HepG2 (cell line): ENCODE data around the gene FAM131A. TPM values are rescaled to one million over a fixed set of nuclear protein-coding genes. Genes with fewer than 3 reads are reported as not detected.

Experiments
- ATAC-seq: fragments of 200-7000 bp; cut with Tn5 transposase; 3 replicates; pipeline ENCODE4 v1.9.1; 2020; ENCODE audit warnings: mild to moderate bottlenecking, moderate library complexity
- BruUV-seq: library from RNA; stranded (reverse); fragments of 400-500 nt; replicated peaks from 2 replicates; lab custom pipeline; 2021; lab: Mats Ljungman, UMichigan
- CTCF ChIA-PET: fragments of 300-600 bp; formaldehyde crosslinking; extraction: SDS; loops from one replicate; lab custom pipeline; 2021; ENCODE audit warnings: low total read pairs, inconsistent platforms, low intra/inter-chr PET ratio; lab: Yijun Ruan, JAX
- POLR2A ChIA-PET: fragments of 350-600 bp; sonication (Branson Sonifier 250); formaldehyde crosslinking; loops from one replicate; lab custom pipeline; 2020; ENCODE audit warnings: antibody characterized with exemption, inconsistent platforms; lab: Yijun Ruan, JAX
- DNase-seq: peaks from one replicate; pipeline ENCODE4 v3.0.0-alpha.2; 2015; ENCODE audit warnings: low spot score
- FAIRE-seq: peaks from 3 replicates; lab custom pipeline; 2011; peaks lifted over from hg19 to GRCh38; lab: Jason Lieb, UNC
- H2AFZ ChIP-seq: one replicate; pipeline ENCODE4 v1.6.1; 2011; ENCODE audit warnings: low read length, inconsistent platforms
- H3K27ac ChIP-seq: fragments of 300-600 bp; 3 replicates; pipeline ENCODE4 v1.8.0; 2011; ENCODE audit warnings: mixed run types, mild to moderate bottlenecking, mixed read lengths, low read length, inconsistent platforms; ENCODE audit not compliant: insufficient read depth; ENCODE audit errors: extremely low read length
- H3K27me3 ChIP-seq, 2 experiments: fragments of 200-600 bp in 1 of 2; 2 replicates in 1 of 2; 3 replicates in 1 of 2; pipeline versions ENCODE4 v1.6.0 to v1.8.0; 2011; ENCODE audit warnings: low read length in 2 of 2, mild to moderate bottlenecking in 2 of 2, moderate library complexity in 2 of 2, inconsistent platforms in 1 of 2; ENCODE audit not compliant: insufficient read depth in 2 of 2, control insufficient read depth in 1 of 2
- H3K36me3 ChIP-seq, 2 experiments: fragments of 200-600 bp in 1 of 2; replicated peaks in 1 of 2; 2 replicates in 1 of 2; 3 replicates in 1 of 2; pipeline versions ENCODE4 v1.5.1 to v1.8.0; 2011; ENCODE audit warnings: low read length in 2 of 2, inconsistent platforms in 1 of 2; ENCODE audit not compliant: insufficient read depth in 2 of 2, control insufficient read depth in 1 of 2
- H3K4me1 ChIP-seq: 2 replicates; pipeline ENCODE4 v1.5.1; 2012; ENCODE audit warnings: low read length, inconsistent platforms; ENCODE audit not compliant: insufficient read depth
- H3K4me2 ChIP-seq: 2 replicates; pipeline ENCODE4 v1.6.0; 2011; ENCODE audit warnings: low read depth, low read length, inconsistent platforms
- H3K4me3 ChIP-seq, 3 experiments: fragments of 200-600 bp in 1 of 3; sonication (generic), shearing (Covaris generic) in 1 of 3; replicated peaks in 1 of 3; 2 replicates each; pipeline ENCODE4 v1.5.1; 2011 to 2016; ENCODE audit warnings: low read length in 3 of 3, inconsistent platforms in 2 of 3, low read depth in 2 of 3, mild to moderate bottlenecking in 2 of 3, control low read depth in 1 of 3, mixed read lengths in 1 of 3; ENCODE audit not compliant: insufficient read depth in 1 of 3
- H3K79me2 ChIP-seq: one replicate; pipeline ENCODE4 v1.6.1; 2011; ENCODE audit warnings: low read length, inconsistent platforms; ENCODE audit not compliant: insufficient read depth
- H3K9ac ChIP-seq: 2 replicates; pipeline ENCODE4 v1.6.0; 2011; ENCODE audit warnings: mild to moderate bottlenecking, low read depth, low read length, inconsistent platforms; ENCODE audit not compliant: insufficient read depth
- H3K9me3 ChIP-seq: 2 replicates; pipeline ENCODE4 v1.5.1; 2012; ENCODE audit warnings: mild to moderate bottlenecking, low read length
- H4K20me1 ChIP-seq: 2 replicates; pipeline ENCODE4 v1.6.0; 2011; ENCODE audit warnings: inconsistent platforms, mild to moderate bottlenecking, low read length, moderate library complexity; ENCODE audit not compliant: insufficient read depth
- BORCS8-MEF2B ChIP-seq: sonication (generic); formaldehyde crosslinking; IDR thresholded peaks from 2 replicates; pipeline ENCODE4 v1.8.0; 2022; ENCODE audit warnings: mild to moderate bottlenecking, missing genetic modification reagents
- CC2D1A ChIP-seq: sonication (generic); formaldehyde crosslinking; IDR thresholded peaks from 2 replicates; pipeline ENCODE4 v1.8.1; 2023; ENCODE audit warnings: mild to moderate bottlenecking, missing genetic modification reagents
- CEBPB ChIP-seq: IDR thresholded peaks from 2 replicates; pipeline ENCODE4 v1.6.1; 2011; ENCODE audit warnings: low read depth, low read length, improper control_type of control experiment, borderline replicate concordance
- CEBPG ChIP-seq: IDR thresholded peaks from 2 replicates; pipeline ENCODE4 v1.6.1; 2016
- FOXA1 ChIP-seq, 2 experiments: fragments of 450-650 bp in 1 of 2; sonication (generic) in 1 of 2; formaldehyde crosslinking in 1 of 2; IDR thresholded peaks; 2 replicates each; pipeline versions ENCODE4 v1.4.0 to v1.6.1; 2016 to 2020; ENCODE audit warnings: missing genetic modification reagents in 1 of 2
- IKZF1 ChIP-seq: fragments of 450-650 bp; IDR thresholded peaks from 2 replicates; pipeline ENCODE4 v1.7.1; 2016
- KDM5B ChIP-seq: sonication (generic); formaldehyde crosslinking; IDR thresholded peaks from 2 replicates; pipeline ENCODE4 v1.4.0; 2020; ENCODE audit warnings: missing genetic modification reagents, mild to moderate bottlenecking, borderline replicate concordance
- MIXL1 ChIP-seq: IDR thresholded peaks from 2 replicates; pipeline ENCODE4 v1.6.1; 2016
- NCOR1 ChIP-seq: fragments of 200-600 bp; sonication (generic); IDR thresholded peaks from 2 replicates; pipeline ENCODE4 v1.7.0; 2017; ENCODE audit warnings: antibody characterized with exemption, low read length, borderline replicate concordance
- NFYC ChIP-seq: IDR thresholded peaks from 2 replicates; pipeline ENCODE4 v1.6.1; 2016; ENCODE audit warnings: missing genetic modification reagents, missing compliant biosample characterization
- PATZ1 ChIP-seq: sonication (generic); formaldehyde crosslinking; IDR thresholded peaks from 2 replicates; pipeline ENCODE4 v1.4.0; 2020; ENCODE audit warnings: missing genetic modification reagents
- PHF21A ChIP-seq: sonication (generic); formaldehyde crosslinking; IDR thresholded peaks from 2 replicates; pipeline ENCODE4 v1.5.0; 2020; ENCODE audit warnings: mild to moderate bottlenecking, missing genetic modification reagents
- RBFOX2 ChIP-seq: fragments of 200-400 bp; formaldehyde crosslinking; IDR thresholded peaks from 2 replicates; pipeline ENCODE4 v1.6.1; 2017; ENCODE audit warnings: low read depth, mild to moderate bottlenecking, low read length
- SAP130 ChIP-seq: IDR thresholded peaks from 2 replicates; pipeline ENCODE4 v1.6.1; 2016; ENCODE audit warnings: low read depth
- YY1 ChIP-seq: IDR thresholded peaks from 2 replicates; pipeline ENCODE4 v1.6.1; 2011; ENCODE audit warnings: low read length, low read depth, moderate library complexity, mild to moderate bottlenecking; ENCODE audit not compliant: insufficient read depth, insufficient replicate concordance
- ZFX ChIP-seq: sonication (generic); formaldehyde crosslinking; IDR thresholded peaks from 2 replicates; pipeline ENCODE4 v1.4.0; 2020; ENCODE audit warnings: mild to moderate bottlenecking, low read depth, missing genetic modification reagents, moderate library complexity
- ZIK1 ChIP-seq: sonication (generic); formaldehyde crosslinking; IDR thresholded peaks from 2 replicates; pipeline ENCODE4 v1.5.0; 2020; ENCODE audit warnings: mild to moderate bottlenecking, low read depth, missing genetic modification reagents, borderline replicate concordance
- ZNF441 ChIP-seq: sonication (generic); formaldehyde crosslinking; IDR thresholded peaks from 2 replicates; pipeline ENCODE4 v1.7.0; 2021; ENCODE audit warnings: missing genetic modification reagents, borderline replicate concordance
- ZNF557 ChIP-seq: sonication (generic); formaldehyde crosslinking; IDR thresholded peaks from 2 replicates; pipeline ENCODE4 v1.4.0; 2020; ENCODE audit warnings: missing genetic modification reagents
- ZNF784 ChIP-seq: sonication (generic); formaldehyde crosslinking; IDR thresholded peaks from 2 replicates; pipeline ENCODE4 v1.5.1; 2020; ENCODE audit warnings: missing genetic modification reagents, mild to moderate bottlenecking, borderline replicate concordance
- ZNF878 ChIP-seq: sonication (generic); formaldehyde crosslinking; IDR thresholded peaks from 2 replicates; pipeline ENCODE4 v1.8.1; 2023; ENCODE audit warnings: mild to moderate bottlenecking, missing genetic modification reagents, moderate library complexity
- WGBS: methylation state at CpG from one replicate; pipeline ENCODE4 v1.1.6; 2017; ENCODE audit warnings: low lambda C conversion rate; 5-methylcytosine and 5-hydroxymethylcytosine counted together
- in situ Hi-C: cut with HindIII; loops from 2 replicates; pipeline ENCODE4 v1.10.0; 2017; ENCODE audit warnings: low pct_unique_long_range_greater_than_20kb; ENCODE audit not compliant: extremely low pct_ligation_motif_present
- intact Hi-C: fragments of 100-400 bp; cut with micrococcal nuclease; formaldehyde crosslinking; loops from one replicate; pipeline ENCODE4 v1.10.0; 2022; ENCODE audit not compliant: unreplicated experiment
- polyA plus RNA-seq, 8 experiments: library from polyadenylated mRNA; depleted of rRNA in 3 of 8; stranded (reverse) in 7 of 8; unstranded in 1 of 8; fragments of >200 nt; fragmentation: Illumina TruSeq in 4 of 8; extraction: Trizol in 4 of 8; gene quantifications; 2 replicates each; pipeline versions ENCODE4 v1.2.1 to v1.2.3, GENCODE V29; 2011 to 2016; ENCODE audit warnings: low read depth in 4 of 8, missing spikeins in 1 of 8, mixed read lengths in 1 of 8; ENCODE audit not compliant: insufficient read depth in 1 of 8
- total RNA-seq, 5 experiments: library from RNA; depleted of rRNA; stranded (reverse); fragments of >200 nt; fragmentation: Illumina TruSeq; extraction: Trizol; gene quantifications; 2 replicates each; pipeline ENCODE4 v1.2.3, GENCODE V29; 2016; ENCODE audit warnings: low read depth in 1 of 5

FAM131A gene
- total and polyA plus RNA-seq, 2 of the 13 experiments (the other 11 are each of a cell fraction or from before 2014, with no cell fraction given), result 9.2 to 9.3 TPM

- Histone ChIP-seq H3K4me1 (peaks cover 51% of the 10 kb centered on the region), H3K4me3 (no peak overlapping the region), H3K9ac (no peak overlapping the region; the same call in 1 of the 2 replicates), H4K20me1 (peaks cover 17% of the 10 kb centered on the region), H3K79me2 (peaks cover 17% of the 10 kb centered on the region), H3K27me3 (no peaks in the 10 kb centered on the region; a peak in 1 of 5 replicates), H3K4me2 (peak overlapping the region; percentile 44), H2AFZ (no peak overlapping the region), H3K27ac (peak overlapping the region; percentile 61), H3K9me3 (no peaks in the 10 kb centered on the region), H3K36me3 (peaks cover 16 to 30% of the 10 kb centered on the region in 2 experiments)
- DNase-seq, result peak; percentile 69
- intact Hi-C loops, result no loop called here
- WGBS, result 80% methylated on average over 5 of the region's 5 CpGs
- ATAC-seq, result no peak
- FAIRE-seq, result peak; percentile 59
- in situ Hi-C loops, result no loop called here
- CTCF ChIA-PET, result no interaction called here
- no TSS peak for BruUV-seq
- POLR2A ChIA-PET, result interaction anchor here (0.9 to 3.0 kb wide), 3 partner anchors 11 to 12 kb away, joined by 3 to 13 read pairs (median 7); no protein-coding TSS in a partner anchor
- TF ChIP-seq MIXL1 (0 out of 2 replicates have a peak, but pooled peaks have one; percentile 28), NCOR1 (peak; percentile 44; the same call in 1 of the 2 replicates), CEBPG (CRISPR knock-in tag) (peak; percentile 17; the same call in 1 of the 2 replicates), ZNF557 (CRISPR knock-in tag) (no peak), ZNF441 (CRISPR knock-in tag) (0 out of 2 replicates have a peak, but pooled peaks have one; percentile 25), PATZ1 (CRISPR knock-in tag) (0 out of 2 replicates have a peak, but pooled peaks have one; percentile 35), BORCS8-MEF2B (CRISPR knock-in tag) (no peak), RBFOX2 (peak; percentile 43; the same call in 1 of the 2 replicates), ZFX (CRISPR knock-in tag) (peak; percentile 37; the same call in 1 of the 2 replicates), KDM5B (CRISPR knock-in tag) (no peak), SAP130 (CRISPR knock-in tag) (0 out of 2 replicates have a peak, but pooled peaks have one; percentile 15), ZNF878 (CRISPR knock-in tag) (no peak), FOXA1 (IDR thresholded peaks at IDR 0.05) (no peak), FOXA1 (CRISPR knock-in tag; IDR thresholded peaks at IDR 0.05) (peak; percentile 39; the same call in 1 of the 2 replicates), ZIK1 (CRISPR knock-in tag) (no peak), ZNF784 (no peak), IKZF1 (no peak), CC2D1A (CRISPR knock-in tag) (no peak), YY1 (no peak), PHF21A (peak; percentile 67), NFYC (CRISPR knock-in tag) (no peak), CEBPB (peak; percentile 67)
Measured at GRCh38 chr3:184366619-184367289, 29.4 kb downstream of the FAM131A start.
